ENCODE data around the gene WDR31.
"Not testable (repeated sequence)": the region's sequence is repeated elsewhere in the genome, so short reads cannot be mapped to it uniquely, and the experiment has no call there.

Gene WDR31

GRCh38 chr9:113340011-113340699 is at the start of gene WDR31:
TSS of gene WDR31 (minus strand) at chr9:113340275. CDS start at chr9:113332022, 8,253 bp downstream.
- peak within 1 kb of the TSS; percentile 86 for H3K4me3 ChIP-seq (ENCODE audit: control insufficient read depth, low read depth, low read length)
- no peak for TF ChIP-seq CTCF (conservative IDR thresholded peaks at IDR 0.05; ENCODE audit: control insufficient read depth, insufficient read depth, low read depth, low read length)
- DNase-seq (ENCODE audit: low read depth) = peak; percentile 86

GRCh38 chr9:113389451-113389850 is 49.4 kb upstream of the WDR31 start:
- TF ChIP-seq CTCF (conservative IDR thresholded peaks at IDR 0.05; ENCODE audit: control insufficient read depth, insufficient read depth, low read depth, low read length) = no peak
- no peak overlapping the region for H3K4me3 ChIP-seq (ENCODE audit: control insufficient read depth, low read depth, low read length)
- no peak for DNase-seq (ENCODE audit: low read depth)

- no peak for TF ChIP-seq CTCF (conservative IDR thresholded peaks at IDR 0.05; ENCODE audit: control insufficient read depth, insufficient read depth, low read depth, low read length)
- no peak overlapping the region for H3K4me3 ChIP-seq (ENCODE audit: control insufficient read depth, low read depth, low read length)
- no peak for DNase-seq (ENCODE audit: low read depth)
Measured at GRCh38 chr9:113388833-113389232, 48.8 kb upstream of the WDR31 start.

- DNase-seq (ENCODE audit: low read depth) = no peak
- no peak overlapping the region for H3K4me3 ChIP-seq (ENCODE audit: control insufficient read depth, low read depth, low read length)
- no peak for TF ChIP-seq CTCF (conservative IDR thresholded peaks at IDR 0.05; ENCODE audit: control insufficient read depth, insufficient read depth, low read depth, low read length)
Measured at GRCh38 chr9:113387560-113388230, 47.6 kb upstream of the WDR31 start.

- no peak overlapping the region for H3K4me3 ChIP-seq (ENCODE audit: control insufficient read depth, low read depth, low read length)
- DNase-seq (ENCODE audit: low read depth) = no peak
- TF ChIP-seq CTCF (conservative IDR thresholded peaks at IDR 0.05; ENCODE audit: control insufficient read depth, insufficient read depth, low read depth, low read length) = no peak
Measured at GRCh38 chr9:113386571-113387393, 46.7 kb upstream of the WDR31 start.

GRCh38 chr9:113381909-113382411 is 41.9 kb upstream of the WDR31 start:
- DNase-seq (ENCODE audit: low read depth) = no peak
- TF ChIP-seq CTCF (conservative IDR thresholded peaks at IDR 0.05; ENCODE audit: control insufficient read depth, insufficient read depth, low read depth, low read length) = no peak
- H3K4me3 ChIP-seq (ENCODE audit: control insufficient read depth, low read depth, low read length) = no peak overlapping the region

GRCh38 chr9:113381441-113381840 is 41.4 kb upstream of the WDR31 start:
- H3K4me3 ChIP-seq (ENCODE audit: control insufficient read depth, low read depth, low read length); DNase-seq (ENCODE audit: low read depth): not testable (repeated sequence)
